PC-9 (cell line): ENCODE measurements around the gene RIMOC1. TPM values are rescaled to one million over a fixed set of nuclear protein-coding genes. Genes with fewer than 3 reads are reported as not detected.

Experiments used
- total RNA-seq: library from RNA; stranded (reverse); gene quantifications from 2 replicates; pipeline ENCODE4 v1.2.3, GENCODE V29; 2021

The RIMOC1 gene
- total RNA-seq, 1 experiment from 2014 or later, result 68.6 TPM

Other genes starting within 250 kb of the RIMOC1 start
- gene OXCT1, start 33.9 kb upstream of the RIMOC1 start, total RNA-seq, result 22.5 and 29.7 TPM in 2 replicates
- 27.8 and 30.4 TPM in 2 replicates for gene FBXO4, start 20.9 kb downstream of the RIMOC1 start, total RNA-seq